Gastroesophageal sphincter (tissue), 4 donors: Measurements from ENCODE around the gene CASK. TPM values are rescaled to one million over a fixed set of nuclear protein-coding genes. Genes with fewer than 3 reads are reported as not detected.

Experiments used
- ATAC-seq: fragments of 150-250 bp; one replicate; pipeline ENCODE4 v1.9.1; 2016; ENCODE audit warnings: mild to moderate bottlenecking, moderate library complexity
- H3K27ac ChIP-seq, 4 donors: fragments of 200-600 bp; sonication (generic) in 3 of 4; 1 replicate in 3 of 4; 2 replicates in 1 of 4; pipeline ENCODE4 v1.5.1; 2016 to 2019
- H3K27me3 ChIP-seq: fragments of 200-600 bp; sonication (generic); one replicate; pipeline ENCODE4 v1.5.1; 2019
- H3K36me3 ChIP-seq, 2 donors: fragments of 200-600 bp; sonication (generic); one replicate each; pipeline ENCODE4 v1.5.1; 2019; ENCODE audit warnings: control low read depth in 1 of 2
- H3K4me1 ChIP-seq, 3 donors: fragments of 200-600 bp; sonication (generic); 1 replicate in 2 of 3; 2 replicates in 1 of 3; pipeline ENCODE4 v1.5.1; 2016 to 2019; ENCODE audit warnings: control low read depth in 2 of 3
- H3K4me3 ChIP-seq, 2 donors: fragments of 200-600 bp; sonication (generic); one replicate each; pipeline ENCODE4 v1.5.1; 2019; ENCODE audit warnings: mild to moderate bottlenecking in 1 of 2, moderate library complexity in 1 of 2
- H3K9me3 ChIP-seq, 3 donors: fragments of 200-600 bp; sonication (generic); one replicate each; pipeline ENCODE4 v1.5.1; 2017 to 2019; ENCODE audit warnings: control low read depth in 2 of 3
- EP300 ChIP-seq: sonication (generic); formaldehyde crosslinking; IDR thresholded peaks from one replicate; pipeline ENCODE4 v1.6.1; 2017; ENCODE audit warnings: antibody characterized with exemption, mild to moderate bottlenecking
- POLR2A ChIP-seq, 2 donors: fragments of 450-650 bp; IDR thresholded peaks; one replicate each; pipeline ENCODE4 v1.6.1; 2017; ENCODE audit warnings: antibody characterized with exemption in 2 of 2, mild to moderate bottlenecking in 2 of 2, moderate library complexity in 1 of 2
- POLR2AphosphoS5 ChIP-seq: sonication (generic); formaldehyde crosslinking; IDR thresholded peaks from one replicate; pipeline ENCODE4 v1.6.1; 2017; ENCODE audit warnings: antibody characterized with exemption
- WGBS, 2 donors: methylation state at CpG; one replicate each; pipeline ENCODE4 v1.1.5; 2018; ENCODE audit warnings: low coverage in 1 of 2; 5-methylcytosine and 5-hydroxymethylcytosine counted together
- total RNA-seq, 4 donors: library from RNA; depleted of rRNA; stranded (reverse); fragments of >200 nt; gene quantifications; one replicate each; pipeline ENCODE4 v1.1.0, GENCODE V29; 2016
- TF ChIP-seq, protein P1 (sequence below), 4 experiments: fragments of 200-600 bp in 2 of 4; fragments of 450-650 bp in 2 of 4; sonication (generic) in 1 of 4; IDR thresholded peaks; one replicate each; pipeline ENCODE4 v1.5.1; 2017 to 2019; ENCODE audit warnings: antibody characterized with exemption in 4 of 4, mild to moderate bottlenecking in 2 of 4, moderate library complexity in 2 of 4

Gene CASK
- total RNA-seq, 4 donors from 2014 or later, result 22.6 to 55.0 (median 30.5) TPM

DNA sequence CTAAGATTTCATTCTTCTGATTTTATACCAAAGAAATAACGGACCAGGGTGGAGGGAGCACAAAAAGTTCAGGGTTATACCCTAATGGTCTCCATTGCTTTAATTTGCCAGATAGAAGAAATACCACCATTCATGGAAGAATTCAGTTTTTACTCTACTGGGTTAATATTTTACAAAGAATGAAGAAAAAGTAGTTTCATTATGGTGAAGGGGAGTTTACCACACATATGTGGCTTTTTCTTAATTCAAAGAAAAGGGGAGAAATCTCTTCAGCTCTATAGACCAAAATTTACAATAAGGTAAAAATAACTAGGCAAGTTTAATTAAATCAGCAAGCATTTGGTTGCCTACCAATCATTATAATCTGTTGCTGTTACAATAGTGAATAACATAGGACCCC, 37.6 kb downstream of the CASK start:
- 93% methylated on average over 1 of the region's 1 CpG; no CpG with 5 or more reads in 1 of the 2 donors for WGBS, 2 donors
- Histone ChIP-seq H3K36me3 (no peaks in the 10 kb centered on the region), H3K27me3 (no peaks in the 10 kb centered on the region), H3K9me3 (no peaks in the 10 kb centered on the region), H3K4me3 (no peak overlapping the region), H3K4me1 (no peaks in the 10 kb centered on the region), H3K27ac (no peak overlapping the region)
- TF ChIP-seq POLR2A (IDR thresholded peaks at IDR 0.05) (no peak), POLR2AphosphoS5 (no peak), EP300 (no peak)
- TF ChIP-seq, protein P1, sequence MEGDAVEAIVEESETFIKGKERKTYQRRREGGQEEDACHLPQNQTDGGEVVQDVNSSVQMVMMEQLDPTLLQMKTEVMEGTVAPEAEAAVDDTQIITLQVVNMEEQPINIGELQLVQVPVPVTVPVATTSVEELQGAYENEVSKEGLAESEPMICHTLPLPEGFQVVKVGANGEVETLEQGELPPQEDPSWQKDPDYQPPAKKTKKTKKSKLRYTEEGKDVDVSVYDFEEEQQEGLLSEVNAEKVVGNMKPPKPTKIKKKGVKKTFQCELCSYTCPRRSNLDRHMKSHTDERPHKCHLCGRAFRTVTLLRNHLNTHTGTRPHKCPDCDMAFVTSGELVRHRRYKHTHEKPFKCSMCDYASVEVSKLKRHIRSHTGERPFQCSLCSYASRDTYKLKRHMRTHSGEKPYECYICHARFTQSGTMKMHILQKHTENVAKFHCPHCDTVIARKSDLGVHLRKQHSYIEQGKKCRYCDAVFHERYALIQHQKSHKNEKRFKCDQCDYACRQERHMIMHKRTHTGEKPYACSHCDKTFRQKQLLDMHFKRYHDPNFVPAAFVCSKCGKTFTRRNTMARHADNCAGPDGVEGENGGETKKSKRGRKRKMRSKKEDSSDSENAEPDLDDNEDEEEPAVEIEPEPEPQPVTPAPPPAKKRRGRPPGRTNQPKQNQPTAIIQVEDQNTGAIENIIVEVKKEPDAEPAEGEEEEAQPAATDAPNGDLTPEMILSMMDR (IDR thresholded peaks at IDR 0.05), result no peak
- ATAC-seq, result no peak

DNA sequence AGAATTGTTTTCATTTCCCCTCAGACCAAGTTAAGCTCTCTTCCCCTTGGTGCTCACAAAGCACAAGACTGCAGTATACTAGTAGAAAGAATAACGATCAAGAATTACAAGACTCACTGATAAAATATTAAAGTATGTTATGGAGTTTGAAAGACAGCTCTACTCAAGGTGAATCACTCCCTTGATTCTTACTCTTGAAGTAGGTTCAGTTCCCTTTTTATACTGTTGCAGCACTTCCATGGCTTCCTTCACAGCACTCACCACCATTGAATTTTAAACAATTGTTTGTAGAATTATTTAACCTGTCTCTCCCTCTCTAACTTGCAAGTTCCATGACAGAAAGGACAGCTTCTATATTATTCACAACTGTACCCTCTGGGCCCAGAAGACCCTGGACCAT, 42.2 kb downstream of the CASK start:
- WGBS, 2 donors, result 90 to 100% methylated on average over 1 of the region's 1 CpG
- no peak for ATAC-seq
- Histone ChIP-seq H3K36me3 (no peaks in the 10 kb centered on the region), H3K9me3 (no peaks in the 10 kb centered on the region), H3K4me3 (no peak overlapping the region), H3K27ac (no peak overlapping the region), H3K4me1 (no peaks in the 10 kb centered on the region), H3K27me3 (no peaks in the 10 kb centered on the region)
- TF ChIP-seq POLR2A (IDR thresholded peaks at IDR 0.05) (no peak), POLR2AphosphoS5 (no peak), EP300 (no peak)
- TF ChIP-seq, protein P1 (IDR thresholded peaks at IDR 0.05), result no peak

DNA sequence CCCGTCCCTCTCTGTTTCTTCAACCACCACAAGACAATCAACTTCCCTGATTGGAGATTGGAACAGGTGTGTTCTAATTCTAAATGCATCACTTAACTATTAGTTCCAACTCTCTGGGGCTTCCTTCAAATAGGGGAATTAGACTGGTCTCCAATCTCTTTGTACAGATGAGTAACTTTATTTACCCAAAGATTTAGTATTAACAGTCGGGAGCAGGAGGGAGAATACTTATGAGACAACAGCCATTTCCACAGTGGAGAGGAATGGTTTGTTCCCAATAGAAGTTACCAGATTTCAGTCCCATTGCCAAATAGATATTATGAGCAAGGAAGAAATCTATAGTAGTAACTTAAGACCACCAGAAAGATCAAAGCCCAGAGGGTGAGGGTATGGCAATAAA, 46.2 kb downstream of the CASK start:
- Histone ChIP-seq H3K4me1 (no peaks in the 10 kb centered on the region), H3K9me3 (no peaks in the 10 kb centered on the region), H3K27ac (no peak overlapping the region), H3K36me3 (no peaks in the 10 kb centered on the region), H3K4me3 (no peak overlapping the region), H3K27me3 (no peaks in the 10 kb centered on the region)
- TF ChIP-seq, protein P1 (IDR thresholded peaks at IDR 0.05), result no peak
- TF ChIP-seq POLR2A (IDR thresholded peaks at IDR 0.05) (no peak), POLR2AphosphoS5 (no peak), EP300 (no peak)
- WGBS, 2 donors, result 67 to 88% methylated on average over 1 to 2 of the region's 2 CpGs
- no peak for ATAC-seq

DNA sequence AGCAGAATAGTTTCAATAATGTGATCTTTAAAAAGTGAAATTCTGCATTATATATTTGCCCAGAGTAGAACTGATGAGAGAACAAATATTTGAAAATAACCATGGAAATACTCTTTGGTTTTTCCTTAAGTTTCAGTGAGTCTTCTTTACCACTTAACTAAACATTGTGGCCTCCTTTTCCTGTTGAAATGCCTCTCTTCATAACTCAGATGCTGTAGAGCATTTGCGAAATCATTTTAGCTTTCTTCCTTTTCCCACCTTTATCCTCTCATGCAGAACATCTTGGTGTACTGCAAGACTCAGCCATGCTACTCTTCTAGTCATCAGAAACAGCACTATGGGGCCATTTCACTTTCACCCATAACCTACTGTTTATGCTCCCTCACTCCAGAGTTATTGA, 48.2 kb downstream of the CASK start:
- no peak overlapping the region for H3K4me3 ChIP-seq
- H3K36me3 ChIP-seq, result no peaks in the 10 kb centered on the region
- H3K27me3 ChIP-seq, result no peaks in the 10 kb centered on the region
- no peaks in the 10 kb centered on the region for H3K9me3 ChIP-seq
- no peaks in the 10 kb centered on the region for H3K4me1 ChIP-seq
- no peak overlapping the region for H3K27ac ChIP-seq
- ATAC-seq, result no peak
- 67 to 100% methylated on average over 1 of the region's 1 CpG for WGBS, 2 donors
- TF ChIP-seq POLR2A (IDR thresholded peaks at IDR 0.05), result no peak
- no peak for TF ChIP-seq POLR2AphosphoS5
- TF ChIP-seq EP300, result no peak
- TF ChIP-seq, protein P1 (IDR thresholded peaks at IDR 0.05), result no peak

DNA sequence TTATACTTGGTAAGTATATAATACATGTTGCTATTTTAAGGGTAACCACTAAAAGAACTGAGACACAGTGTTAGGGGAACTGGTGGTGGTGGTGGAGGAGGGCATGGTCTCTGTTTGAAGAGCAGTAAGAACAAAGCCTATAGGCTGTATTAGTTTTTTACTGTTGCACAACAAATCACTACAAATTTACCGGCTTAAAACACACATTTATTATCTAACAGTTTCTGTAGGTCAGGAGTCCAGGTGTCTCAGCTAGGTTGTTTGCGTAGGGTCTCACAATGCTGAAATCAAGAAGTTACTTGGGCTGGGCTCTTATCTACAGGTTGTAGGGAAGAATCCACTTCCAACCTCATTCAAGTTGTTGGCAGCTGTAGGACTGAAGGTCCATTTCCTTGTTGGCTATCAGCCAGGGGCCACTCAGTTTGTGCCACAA, 52.6 kb downstream of the CASK start:
- H3K9me3 ChIP-seq, result no peaks in the 10 kb centered on the region
- WGBS, 2 donors, result 76% methylated on average over 2 of the region's 2 CpGs; no CpG with 5 or more reads in 1 of the 2 donors
- H3K27ac ChIP-seq, result no peak overlapping the region
- TF ChIP-seq, protein P1 (IDR thresholded peaks at IDR 0.05), result no peak
- TF ChIP-seq EP300 (no peak), POLR2AphosphoS5 (no peak), POLR2A (IDR thresholded peaks at IDR 0.05) (no peak)
- no peak overlapping the region for H3K4me3 ChIP-seq
- no peak for ATAC-seq
- H3K4me1 ChIP-seq, result no peaks in the 10 kb centered on the region
- H3K27me3 ChIP-seq, result no peaks in the 10 kb centered on the region
- H3K36me3 ChIP-seq, result no peaks in the 10 kb centered on the region
